H4 (cell line): ENCODE results near the gene SASH1. TPM values are rescaled to one million over a fixed set of nuclear protein-coding genes. Genes with fewer than 3 reads are reported as not detected.

Experiments
- DNase-seq: peaks from one replicate; pipeline ENCODE4 v3.0.0-alpha.2; 2015; ENCODE audit warnings: low spot score
- total RNA-seq: library from RNA; depleted of rRNA; stranded (reverse); fragments of >200 nt; shearing (Covaris generic); gene quantifications from 2 replicates; pipeline ENCODE4 v1.2.3, GENCODE V29; 2014

The SASH1 gene
- total RNA-seq, 1 experiment from 2014 or later, result 6.7 TPM

DNA sequence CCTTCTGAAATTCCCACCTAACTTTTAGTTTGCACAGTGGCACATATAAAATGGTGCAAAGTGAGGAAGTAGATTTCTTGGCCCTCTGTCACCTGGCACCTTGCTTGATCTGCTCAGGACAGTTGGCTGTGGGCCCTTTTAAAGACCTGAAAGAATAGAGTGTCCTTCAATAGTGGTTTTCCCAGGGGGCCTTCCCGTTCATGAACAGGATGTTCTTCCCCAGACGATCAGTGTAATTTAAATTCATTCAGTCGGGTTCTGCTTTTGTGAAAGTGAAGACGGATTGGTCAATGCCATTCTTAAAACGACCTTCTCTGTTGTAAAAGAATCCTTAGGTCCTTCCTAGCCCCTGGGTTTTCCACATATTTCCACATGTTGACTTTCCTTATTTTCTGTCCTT, 178.5 kb downstream of the SASH1 start:
- DNase-seq, result no peak

- DNase-seq, result no peak
Observed at GRCh38 chr6:148521586-148521985, 178.9 kb downstream of the SASH1 start.

GRCh38 chr6:148523048-148523447, 180.4 kb downstream of the SASH1 start:
- no peak for DNase-seq

DNA sequence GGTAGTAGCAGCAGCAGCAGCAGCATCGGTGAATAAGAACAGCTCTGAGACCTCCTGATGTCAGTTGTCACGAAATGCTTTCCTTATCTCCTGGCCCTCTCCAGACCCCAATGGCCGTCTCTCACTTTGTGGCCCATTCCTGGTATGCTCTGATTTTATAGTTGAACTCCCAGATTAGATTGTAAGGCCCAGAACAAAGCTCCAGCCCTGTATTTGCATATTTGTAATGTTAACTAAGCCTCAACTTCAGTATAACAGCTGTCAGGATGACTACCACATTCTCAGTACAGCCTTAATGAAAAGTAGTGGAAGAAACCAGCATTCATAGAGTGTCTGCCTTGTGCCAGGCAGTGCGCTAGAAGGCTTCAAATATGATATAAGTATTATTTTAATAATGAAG, 180.9 kb downstream of the SASH1 start:
- no peak for DNase-seq

DNA sequence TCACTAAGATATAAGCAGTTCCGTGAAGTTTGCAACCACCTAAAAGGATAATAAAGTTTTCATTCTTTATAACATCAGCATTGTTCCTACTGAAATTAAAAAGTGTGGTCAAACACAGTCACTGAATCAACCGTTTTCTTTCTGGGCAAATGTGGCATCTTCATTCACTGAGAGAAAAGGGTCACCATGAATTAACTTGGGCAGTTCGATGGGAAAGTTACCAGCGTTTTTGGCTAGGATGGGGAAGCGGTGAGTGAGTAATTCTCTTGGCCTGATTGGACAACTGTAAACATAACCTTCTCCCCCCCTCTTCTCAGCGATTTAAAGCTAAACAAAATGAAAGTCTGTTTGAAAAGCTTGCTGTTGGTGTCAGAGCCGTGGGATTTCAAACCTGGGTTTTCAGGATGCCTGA, 181.8 kb downstream of the SASH1 start:
- DNase-seq, result peak; percentile 72

- DNase-seq, result peak; percentile 37
Observed at GRCh38 chr6:148524976-148525375, 182.3 kb downstream of the SASH1 start.

- peak; percentile 51 for DNase-seq
Observed at GRCh38 chr6:148525453-148525852, 182.8 kb downstream of the SASH1 start.

DNA sequence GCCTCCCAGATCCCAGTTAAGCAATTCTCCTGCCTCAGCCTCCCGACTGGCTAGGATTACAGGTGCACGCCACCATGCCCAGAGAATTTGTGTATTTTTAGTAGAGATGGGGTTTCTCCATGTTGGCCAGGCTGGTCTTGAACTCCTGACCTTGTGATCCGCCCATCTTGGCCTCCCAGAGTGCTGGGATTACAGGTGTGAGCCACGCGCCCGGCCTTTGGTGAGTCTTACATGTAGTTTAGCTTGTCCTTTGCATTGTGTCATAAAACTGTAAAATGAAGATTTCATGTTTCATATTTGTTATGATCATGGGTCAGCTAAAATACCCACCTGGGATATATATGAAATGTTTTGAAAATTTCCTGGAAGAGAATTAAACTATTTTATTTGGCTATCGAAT, 183.5 kb downstream of the SASH1 start:
- DNase-seq, result no peak

- no peak for DNase-seq
Observed at GRCh38 chr6:148528292-148528691, 185.7 kb downstream of the SASH1 start.

DNA sequence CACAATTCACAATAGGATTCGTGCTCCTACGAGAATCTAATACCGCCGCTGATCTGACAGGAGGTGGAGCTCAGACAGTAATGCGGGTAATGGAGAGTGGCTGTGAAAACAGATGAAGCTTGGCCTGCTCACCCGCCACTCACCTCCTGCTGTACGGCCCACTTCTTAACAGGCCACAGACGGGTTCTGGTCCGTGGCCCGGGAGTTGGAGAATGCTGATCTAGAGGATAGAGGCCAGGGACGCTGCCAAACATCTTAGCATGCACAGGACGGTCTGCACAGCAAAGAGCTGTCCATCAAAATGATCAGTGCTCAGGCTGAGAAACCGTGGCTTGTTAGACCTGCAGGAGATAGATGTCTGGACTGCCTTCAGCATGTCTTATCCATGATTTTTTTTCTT, 186.4 kb downstream of the SASH1 start:
- DNase-seq, result no peak

- peak; percentile 40 for DNase-seq
Observed at GRCh38 chr6:148530394-148530953, 187.8 kb downstream of the SASH1 start.

GRCh38 chr6:148530976-148531375, 188.3 kb downstream of the SASH1 start:
- DNase-seq, result no peak

DNA sequence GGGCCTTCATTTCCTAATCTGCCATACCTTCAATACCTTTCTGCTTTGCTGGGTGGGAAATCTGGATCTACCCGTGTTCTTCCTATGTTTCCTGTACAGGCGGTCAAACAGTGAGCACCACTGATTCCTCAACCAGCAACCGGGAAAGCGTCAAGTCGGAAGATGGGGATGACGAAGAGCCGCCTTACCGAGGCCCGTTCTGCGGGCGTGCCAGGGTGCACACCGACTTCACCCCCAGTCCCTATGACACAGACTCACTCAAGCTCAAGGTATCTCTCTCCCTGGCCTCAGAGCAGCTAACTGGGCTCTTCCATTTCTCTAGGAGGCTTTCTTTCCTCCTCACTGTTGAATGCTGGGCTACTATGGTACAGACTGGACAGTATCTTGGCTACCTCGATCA, 190.1 kb downstream of the SASH1 start:
- DNase-seq, result no peak

- DNase-seq, result no peak
Observed at GRCh38 chr6:148533309-148534107, 190.9 kb downstream of the SASH1 start.

DNA sequence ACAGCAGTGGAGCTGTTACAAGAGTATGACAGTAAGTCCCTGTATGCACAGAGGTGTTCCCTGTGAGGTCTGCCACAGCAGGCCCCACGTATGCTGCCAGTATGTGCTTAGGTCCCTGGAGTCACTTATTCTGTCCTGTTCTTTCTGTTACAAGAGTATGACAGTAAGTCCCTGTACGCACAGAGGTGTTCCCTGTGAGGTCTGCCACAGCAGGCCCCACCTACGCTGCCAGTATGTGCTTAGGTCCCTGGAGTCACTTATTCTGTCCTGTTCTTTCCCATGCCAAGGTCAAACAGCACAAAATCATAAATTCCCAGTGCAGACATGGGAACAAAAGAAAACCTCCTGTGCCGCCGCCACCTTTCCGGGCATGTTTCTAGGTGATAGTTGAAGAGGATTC, 192.2 kb downstream of the SASH1 start:
- no peak for DNase-seq

DNA sequence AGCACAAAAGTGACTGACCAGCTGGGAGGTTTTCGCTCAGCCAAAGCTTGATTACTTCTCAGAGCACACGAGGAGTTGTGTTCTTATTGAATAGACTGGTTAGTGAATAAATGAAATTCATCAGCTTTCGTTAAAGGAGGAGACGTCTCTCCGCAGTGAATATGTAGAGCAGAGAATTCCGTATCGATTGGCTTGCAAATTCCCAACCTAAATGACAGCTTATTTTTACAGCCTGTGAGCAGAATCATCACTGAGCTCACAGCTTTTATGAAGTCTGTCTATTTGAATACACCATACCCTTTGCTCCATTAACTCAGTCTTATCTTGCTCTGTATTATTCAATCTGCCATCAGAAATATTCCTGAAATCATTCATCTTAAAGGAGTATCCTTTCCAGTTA, 192.7 kb downstream of the SASH1 start:
- DNase-seq, result no peak

DNA sequence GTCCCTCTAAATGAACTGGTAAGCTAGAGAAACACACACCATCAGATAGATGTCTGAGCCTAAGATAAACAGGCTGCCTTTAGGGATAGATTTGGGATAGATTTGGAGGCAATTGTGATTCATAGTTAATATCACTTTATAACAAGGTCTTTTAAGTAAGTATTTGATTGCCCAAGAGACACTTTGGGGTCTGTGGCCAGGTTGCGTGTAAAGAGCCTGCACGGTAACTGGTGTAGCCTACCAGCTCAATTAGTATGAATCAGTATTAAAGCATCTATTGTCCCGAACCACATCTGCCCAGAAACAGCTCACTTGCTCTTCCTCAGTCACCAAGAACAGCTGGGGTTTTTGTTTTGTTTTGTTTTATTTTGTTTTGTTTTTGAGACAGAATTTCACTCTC, 193.3 kb downstream of the SASH1 start:
- DNase-seq, result peak; percentile 66

DNA sequence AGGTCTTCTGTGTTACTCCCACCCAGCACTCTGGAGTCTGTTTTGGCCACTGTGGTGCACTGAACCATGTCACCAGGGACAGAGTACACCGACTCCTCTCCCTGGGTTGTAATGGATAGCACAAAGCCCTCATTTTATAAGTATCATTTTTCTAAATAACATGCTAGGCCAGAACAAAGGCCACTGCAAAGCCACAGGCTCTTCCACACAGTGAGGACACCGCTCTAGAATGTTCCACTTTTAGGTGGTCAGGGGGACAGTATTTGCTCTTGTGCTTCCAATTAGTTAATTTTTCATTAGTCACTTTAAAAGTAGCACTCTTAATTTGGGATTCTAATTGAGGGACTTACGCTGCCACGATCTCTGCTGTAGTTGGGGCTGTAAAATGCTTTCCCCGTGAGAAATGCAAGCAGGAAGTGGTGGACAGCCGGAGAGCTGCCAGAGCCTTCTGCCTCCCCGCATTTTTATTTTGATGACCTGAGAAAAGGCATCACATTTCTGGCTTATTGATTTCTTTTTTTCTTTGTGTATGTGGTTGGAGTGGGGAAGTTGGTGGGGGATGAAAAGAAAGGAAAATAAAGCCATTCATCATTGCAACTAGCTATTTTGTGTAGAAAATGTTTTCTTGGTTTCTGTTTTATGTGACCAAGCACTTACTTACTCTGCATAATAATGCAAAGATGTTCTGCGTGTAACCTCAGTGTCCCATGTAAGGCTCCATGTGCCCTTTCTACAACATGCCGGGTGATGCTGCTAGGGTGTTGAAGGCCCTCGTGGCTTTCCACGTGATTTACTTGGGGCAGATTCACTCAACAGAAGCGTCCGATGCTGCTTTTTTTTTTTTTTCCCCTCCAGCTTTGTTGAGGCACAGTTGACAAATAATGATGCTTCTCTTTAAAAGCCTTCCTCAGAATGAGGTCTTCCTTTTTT, 195.9 kb downstream of the SASH1 start:
- DNase-seq, result no peak

GRCh38 chr6:148543540-148543939, 200.9 kb downstream of the SASH1 start:
- DNase-seq, result no peak

- no peak for DNase-seq
Observed at GRCh38 chr6:148544421-148544820, 201.8 kb downstream of the SASH1 start.

DNA sequence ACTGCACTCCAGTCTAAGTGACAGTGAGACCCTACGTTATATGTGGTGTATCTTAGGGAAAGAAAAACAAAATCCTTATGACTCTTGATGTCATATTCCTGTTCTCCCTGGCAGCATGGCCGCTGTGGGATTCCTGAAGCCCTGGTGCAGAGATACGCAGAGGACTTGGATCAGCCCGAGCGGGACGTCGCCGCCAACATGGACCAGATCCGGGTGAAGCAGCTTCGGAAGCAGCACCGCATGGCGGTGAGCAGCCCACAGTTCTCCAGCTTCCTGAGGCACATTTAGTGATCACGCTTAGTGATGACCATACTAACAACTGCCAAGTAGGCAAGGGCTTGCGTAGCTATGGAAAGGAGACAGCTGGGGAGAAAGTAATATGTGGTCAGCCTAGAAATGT, 203.3 kb downstream of the SASH1 start:
- no peak for DNase-seq

DNA sequence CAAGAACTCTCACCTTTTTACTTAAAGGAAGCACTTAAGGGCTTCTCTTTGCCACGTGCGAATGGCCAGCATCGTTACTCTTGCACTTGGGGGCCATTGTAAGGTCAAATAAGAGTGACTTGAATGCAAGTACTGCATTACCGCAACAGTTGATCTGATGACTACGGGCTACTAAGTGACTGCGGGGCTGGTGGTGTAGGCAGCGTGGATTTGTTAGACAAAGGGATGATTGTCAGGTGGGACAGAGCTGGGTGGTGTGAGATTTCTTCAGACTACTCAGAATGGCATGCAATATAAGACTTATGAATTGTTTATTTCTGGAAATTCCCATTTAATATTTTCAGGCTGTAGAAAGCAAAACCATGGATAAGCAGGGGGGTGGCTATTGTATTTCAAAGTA, 204.5 kb downstream of the SASH1 start:
- DNase-seq, result no peak
